ENCODE results near the gene LONP1.
"Not testable (repeated sequence)": the region's sequence is repeated elsewhere in the genome, so short reads cannot be mapped to it uniquely, and the experiment has no call there.

LONP1 gene, protein sequence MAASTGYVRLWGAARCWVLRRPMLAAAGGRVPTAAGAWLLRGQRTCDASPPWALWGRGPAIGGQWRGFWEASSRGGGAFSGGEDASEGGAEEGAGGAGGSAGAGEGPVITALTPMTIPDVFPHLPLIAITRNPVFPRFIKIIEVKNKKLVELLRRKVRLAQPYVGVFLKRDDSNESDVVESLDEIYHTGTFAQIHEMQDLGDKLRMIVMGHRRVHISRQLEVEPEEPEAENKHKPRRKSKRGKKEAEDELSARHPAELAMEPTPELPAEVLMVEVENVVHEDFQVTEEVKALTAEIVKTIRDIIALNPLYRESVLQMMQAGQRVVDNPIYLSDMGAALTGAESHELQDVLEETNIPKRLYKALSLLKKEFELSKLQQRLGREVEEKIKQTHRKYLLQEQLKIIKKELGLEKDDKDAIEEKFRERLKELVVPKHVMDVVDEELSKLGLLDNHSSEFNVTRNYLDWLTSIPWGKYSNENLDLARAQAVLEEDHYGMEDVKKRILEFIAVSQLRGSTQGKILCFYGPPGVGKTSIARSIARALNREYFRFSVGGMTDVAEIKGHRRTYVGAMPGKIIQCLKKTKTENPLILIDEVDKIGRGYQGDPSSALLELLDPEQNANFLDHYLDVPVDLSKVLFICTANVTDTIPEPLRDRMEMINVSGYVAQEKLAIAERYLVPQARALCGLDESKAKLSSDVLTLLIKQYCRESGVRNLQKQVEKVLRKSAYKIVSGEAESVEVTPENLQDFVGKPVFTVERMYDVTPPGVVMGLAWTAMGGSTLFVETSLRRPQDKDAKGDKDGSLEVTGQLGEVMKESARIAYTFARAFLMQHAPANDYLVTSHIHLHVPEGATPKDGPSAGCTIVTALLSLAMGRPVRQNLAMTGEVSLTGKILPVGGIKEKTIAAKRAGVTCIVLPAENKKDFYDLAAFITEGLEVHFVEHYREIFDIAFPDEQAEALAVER

DNA sequence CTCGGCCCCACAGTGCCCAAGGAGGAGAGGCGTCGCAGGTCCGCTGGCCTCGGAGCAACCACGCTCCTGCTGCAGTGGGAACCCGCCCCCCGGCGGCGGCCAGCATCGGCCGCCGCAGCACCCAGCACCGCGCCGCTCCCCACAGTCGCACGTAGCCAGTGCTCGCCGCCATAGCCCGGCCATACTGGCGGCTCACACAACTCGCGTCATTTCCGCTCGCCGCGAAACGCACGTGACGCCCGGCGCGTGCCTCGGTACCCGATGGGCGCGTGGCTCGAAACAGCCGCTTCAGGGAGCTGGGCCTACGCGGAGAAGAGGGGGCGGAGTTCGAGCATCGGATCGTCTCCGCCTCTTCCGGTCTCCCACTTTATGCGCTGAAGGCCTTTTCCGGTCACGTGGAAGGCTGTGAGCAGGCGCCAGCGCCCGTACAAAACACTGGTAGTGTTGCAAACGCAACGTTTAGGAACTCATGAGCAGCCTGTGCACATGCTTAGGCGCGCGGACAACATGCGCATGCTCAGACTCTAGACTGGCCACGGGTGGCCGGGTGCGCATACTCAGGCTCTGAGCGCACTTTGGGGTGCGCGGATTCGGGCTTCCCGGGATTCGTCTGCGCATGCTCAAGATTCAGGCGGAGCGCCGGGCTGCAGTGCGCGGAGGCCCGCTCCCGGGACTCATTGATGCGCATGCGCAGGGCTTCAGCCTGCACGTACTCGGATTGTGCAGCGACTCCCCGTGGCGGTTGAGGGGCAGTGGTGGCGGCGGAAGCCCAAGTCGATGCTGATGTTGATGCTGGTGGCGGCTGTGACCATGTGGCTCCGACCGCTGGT lies at the start of gene LONP1, which contains the start of gene CATSPERD:
Gene LONP1, minus strand, starts transcription at position 186 of the 830 bp plus-strand sequence. Its CDS starts 14 bp downstream, at position 172.
Gene CATSPERD, plus strand, starts transcription at position 677 of the 830 bp plus-strand sequence. Its CDS starts 101 bp downstream, at position 778.
- DNase-seq (ENCODE audit: low read depth) = peak; percentile 99

DNA sequence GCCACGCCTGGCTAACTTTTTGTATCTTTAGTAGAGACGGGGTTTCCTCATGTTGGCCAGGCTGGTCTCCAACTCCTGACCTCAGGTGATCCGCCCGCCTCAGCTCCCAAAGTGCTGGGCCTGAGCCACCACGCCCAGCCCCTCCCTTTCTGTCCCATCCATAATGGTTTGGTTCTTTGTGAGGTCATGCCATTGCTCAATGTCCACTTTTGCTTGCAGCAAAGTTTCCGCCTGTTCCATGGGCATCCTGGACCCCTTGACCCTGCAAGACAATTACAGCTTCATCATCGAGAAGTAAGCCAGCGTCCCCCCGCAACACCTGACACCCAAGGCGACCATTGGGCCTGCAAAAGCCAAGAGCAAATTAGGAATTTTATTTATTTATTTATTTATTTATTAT lies 48.0 kb upstream of the LONP1 start:
- no peak for DNase-seq (ENCODE audit: low read depth)

DNA sequence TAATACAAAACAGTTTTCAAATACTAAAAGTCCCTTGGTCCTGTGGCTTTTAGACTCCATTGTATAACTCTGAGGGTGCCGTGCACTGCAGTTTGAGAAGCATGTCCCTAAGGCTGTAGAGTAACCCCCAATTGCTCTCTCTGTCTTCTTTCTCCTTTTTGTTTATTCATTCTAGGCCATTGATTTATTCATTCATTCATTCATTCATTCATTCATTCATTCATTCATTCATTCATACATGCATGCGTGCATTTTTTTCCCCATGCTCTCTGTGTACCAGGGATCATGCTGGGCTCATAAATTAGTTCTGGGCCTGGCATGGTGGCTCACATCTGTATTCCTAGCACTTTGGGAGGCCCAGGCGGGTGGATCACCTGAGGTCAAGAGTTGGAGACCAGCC lies 45.3 kb upstream of the LONP1 start:
- DNase-seq (ENCODE audit: low read depth) = no peak

DNA sequence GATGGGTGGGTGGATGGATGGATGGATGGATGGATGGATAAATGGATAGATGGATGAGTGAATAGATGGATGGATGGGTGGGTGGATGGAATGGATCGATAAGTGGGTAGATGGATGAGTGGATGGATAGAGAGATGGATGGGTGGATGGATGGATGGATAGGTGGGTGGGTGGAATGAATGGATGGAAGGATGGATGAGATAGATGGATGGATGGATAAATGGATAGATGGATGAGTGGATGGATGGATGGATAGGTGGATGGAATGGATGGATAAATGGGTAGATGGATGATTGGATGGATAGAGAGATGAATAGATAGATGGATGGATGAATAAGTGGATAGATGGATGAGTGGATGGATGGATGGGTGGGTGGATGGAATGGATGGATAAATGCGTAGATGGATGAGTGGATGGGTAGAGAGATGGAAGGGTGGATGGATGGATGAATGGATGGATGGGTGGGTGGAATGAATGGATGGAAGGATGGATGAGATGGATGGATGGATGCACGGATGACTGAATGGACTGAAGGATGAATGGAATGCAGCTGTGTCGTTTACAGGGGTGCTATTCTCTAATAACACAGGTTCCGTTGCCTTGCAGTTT lies 42.8 kb upstream of the LONP1 start:
- no peak for DNase-seq (ENCODE audit: low read depth)

DNA sequence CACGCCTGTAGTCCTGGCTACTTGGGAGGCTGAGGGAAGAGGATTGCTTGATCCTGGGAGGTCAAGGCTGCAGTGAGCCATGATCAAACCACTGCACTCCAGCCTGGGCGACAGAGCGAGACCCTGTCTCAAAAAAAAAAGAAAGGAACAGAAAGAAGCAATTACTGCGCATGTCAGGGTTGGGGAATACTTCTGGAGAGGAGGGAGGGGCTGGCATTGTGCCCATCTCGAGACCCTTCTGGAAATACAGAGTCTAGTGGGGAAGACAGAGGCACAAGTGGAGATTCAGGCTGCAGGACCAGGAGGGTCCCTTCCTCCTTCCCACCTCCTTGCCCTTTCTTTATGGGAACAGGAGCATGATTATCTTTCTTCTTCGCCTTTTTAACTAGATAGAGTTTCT lies 33.8 kb upstream of the LONP1 start:
- DNase-seq (ENCODE audit: low read depth) = no peak

DNA sequence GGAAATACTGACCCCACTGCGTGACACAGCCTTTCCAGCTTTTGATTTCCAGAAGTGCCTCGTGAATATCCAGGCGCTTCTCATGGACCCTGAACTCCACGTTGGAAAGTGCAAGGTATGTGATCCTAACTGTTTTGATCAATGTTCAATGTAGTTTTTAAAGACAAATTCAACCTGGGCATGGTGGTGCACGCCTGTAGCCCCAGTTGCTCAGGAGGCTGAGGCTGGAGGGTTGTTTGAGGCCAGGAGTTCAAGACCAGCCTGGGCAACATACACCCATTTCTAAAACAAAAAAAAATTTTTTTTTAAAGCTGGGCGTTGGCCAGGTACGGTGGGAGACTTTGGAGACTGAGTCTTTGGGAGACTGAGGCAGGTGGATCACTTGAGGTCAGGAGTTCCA lies 31.8 kb upstream of the LONP1 start:
- DNase-seq (ENCODE audit: low read depth) = no peak

DNA sequence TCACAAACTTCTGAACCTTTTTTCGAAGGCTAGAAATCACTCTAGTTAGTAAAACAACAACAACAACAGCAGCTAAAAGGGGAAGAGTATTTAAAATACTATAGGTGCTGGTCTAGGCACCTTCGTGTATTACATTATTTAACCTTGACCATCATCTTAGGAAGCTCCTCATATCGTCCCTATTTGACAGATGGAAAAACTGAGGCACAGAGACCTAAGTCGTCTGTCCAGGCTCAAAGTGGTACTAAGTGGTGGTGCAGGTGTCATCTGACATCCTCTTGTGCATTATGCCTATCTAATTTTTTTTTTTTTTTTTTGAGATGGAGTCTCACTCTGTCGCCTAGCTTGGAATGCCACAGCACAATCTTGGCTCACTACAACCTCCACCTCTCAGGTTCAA lies 29.6 kb upstream of the LONP1 start:
- no peak for DNase-seq (ENCODE audit: low read depth)

DNA sequence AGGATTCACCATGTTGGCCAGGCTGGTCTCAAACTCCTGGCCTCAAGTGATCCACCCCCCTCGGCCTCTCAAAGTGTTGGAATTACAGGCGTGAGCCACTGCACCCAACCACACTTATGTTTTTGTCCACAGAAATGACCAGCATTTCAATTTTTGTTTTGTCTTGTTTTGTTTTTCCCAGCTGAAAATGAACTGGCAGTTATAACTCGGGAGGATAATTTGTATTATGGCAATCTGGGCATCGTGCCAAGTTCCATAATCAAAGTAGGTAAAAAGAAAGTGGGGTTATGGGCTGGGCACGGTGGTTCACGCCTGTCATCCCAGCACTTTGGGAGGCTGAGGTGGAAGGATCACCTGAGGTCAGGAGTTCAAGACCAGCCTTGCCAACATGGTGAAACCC lies 29.0 kb upstream of the LONP1 start:
- DNase-seq (ENCODE audit: low read depth) = not testable (repeated sequence)

DNA sequence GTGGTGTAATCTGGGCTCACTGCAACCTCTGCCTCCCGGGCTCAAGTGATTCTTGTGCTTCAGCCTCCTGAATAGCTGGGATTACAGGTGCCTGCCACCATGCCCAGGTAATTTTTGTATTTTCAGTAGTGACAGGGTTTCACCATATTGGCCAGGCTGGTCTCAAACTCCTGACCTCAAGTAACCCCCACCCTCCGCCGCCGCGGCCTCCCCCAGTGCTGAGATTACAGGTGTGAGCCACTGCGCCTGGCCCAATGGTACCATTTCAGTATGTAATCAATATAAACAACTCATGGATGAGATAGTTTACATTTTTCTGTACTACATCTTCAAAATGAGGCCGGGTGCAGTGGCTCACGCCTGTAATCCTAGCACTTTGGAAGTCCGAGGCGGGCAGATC lies 25.1 kb upstream of the LONP1 start:
- not testable (repeated sequence) for DNase-seq (ENCODE audit: low read depth)

DNA sequence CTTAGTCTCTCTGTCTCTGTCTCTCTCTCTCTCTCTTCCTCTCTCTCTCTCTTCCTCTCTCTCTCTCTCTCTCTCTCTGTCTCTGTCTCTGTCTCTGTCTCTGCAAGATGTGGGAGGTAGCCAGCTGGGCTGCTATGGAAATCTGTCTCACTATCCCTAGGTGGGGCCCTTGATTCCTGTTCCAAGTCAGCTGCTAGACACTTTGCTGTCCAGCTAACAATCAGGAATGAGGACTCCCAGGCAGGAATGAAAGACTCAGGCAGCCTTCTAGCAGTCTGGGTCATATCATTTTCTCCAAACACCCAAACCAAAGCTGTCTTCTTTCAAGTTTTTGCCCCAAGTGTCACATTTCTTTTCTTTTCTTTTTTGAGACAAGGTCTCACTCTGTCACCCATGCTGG lies 23.7 kb upstream of the LONP1 start:
- DNase-seq (ENCODE audit: low read depth) = no peak

DNA sequence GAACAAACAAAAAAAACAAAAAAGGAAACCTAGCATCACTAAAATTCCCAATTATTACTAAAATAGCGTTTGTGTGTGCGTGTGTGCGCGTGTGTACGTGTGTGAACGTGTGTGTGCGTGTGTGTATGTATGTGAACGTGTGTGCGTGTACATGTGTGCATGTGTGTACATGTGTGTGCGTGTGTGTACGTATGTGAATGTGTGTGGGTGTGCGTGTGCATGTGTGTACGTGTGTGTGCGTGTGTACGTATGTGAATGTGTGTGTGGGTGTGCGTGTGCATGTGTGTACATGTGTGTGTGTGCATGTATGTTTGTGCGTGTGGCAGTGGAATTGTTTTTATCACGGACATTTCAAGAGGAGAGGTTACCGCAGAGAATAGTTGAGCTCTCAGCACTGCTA lies 22.1 kb upstream of the LONP1 start:
- DNase-seq (ENCODE audit: low read depth) = no peak

DNA sequence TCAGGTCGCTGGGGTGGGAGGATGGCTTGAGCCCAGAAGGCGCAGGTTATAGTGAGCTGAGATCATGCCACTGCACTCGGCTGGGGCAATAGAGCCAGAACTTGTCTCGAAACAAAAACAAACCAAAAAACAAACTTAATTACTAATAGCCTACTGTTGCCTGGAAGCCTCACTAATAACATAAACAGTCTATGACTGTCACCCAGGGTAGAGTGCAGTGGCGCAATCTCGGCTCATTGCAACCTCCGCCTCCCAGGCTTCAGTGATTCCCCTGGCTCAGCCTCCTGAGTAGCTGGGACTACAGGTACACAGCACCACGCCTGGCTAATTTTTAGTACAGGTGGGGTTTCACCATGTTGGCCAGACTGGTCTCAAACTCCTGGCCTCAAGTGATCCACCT lies 18.5 kb upstream of the LONP1 start:
- peak; percentile 48 for DNase-seq (ENCODE audit: low read depth)

DNA sequence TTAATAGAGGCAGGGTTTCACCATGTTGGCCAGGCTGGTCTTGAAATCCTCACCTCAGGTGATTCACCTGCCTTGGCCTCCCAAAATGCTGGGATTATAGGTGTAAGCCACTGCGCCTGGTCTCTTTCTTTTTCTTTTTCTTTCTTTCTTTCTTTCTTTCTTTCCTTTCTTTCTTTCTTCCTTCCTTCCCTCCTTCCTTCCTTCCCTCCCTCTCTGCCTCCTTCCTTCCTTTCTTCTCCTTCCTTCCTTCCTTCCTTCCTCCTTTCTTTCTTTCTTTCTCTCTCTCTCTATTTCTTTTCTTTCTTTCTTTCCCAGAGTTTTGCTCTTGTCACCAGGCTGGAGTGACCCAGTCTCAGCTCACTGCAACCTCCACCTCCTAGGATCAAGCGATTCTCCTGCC lies 13.2 kb upstream of the LONP1 start:
- not testable (repeated sequence) for DNase-seq (ENCODE audit: low read depth)

DNA sequence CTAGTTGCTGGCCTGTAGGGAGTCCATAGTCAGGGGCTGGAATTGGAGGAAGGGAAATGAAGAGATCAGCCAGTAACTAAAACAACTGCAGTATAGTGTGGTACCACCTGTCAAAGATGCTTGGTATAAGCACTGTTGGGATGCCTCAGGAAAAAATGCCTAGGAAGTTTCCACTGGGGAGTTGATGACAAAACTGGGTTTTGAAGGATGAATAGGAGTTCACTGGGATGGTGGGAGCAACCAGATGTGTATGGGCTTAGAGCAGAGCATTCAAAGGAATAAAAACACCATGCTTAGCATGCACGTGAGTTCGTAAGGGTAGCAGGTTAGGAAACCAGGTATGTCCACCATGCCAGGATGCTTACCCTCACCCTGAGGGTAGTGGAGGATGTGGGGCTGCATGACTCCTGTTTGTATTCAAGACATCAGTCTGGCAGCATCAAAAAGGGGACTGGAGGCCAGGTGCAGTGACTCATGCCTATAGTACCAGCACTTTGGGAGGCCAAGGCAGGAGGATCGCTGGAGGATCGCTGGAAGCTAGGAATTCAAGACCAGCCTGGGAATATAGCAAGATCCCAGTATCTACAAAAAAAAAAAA lies 7.6 kb upstream of the LONP1 start:
- no peak for DNase-seq (ENCODE audit: low read depth)

DNA sequence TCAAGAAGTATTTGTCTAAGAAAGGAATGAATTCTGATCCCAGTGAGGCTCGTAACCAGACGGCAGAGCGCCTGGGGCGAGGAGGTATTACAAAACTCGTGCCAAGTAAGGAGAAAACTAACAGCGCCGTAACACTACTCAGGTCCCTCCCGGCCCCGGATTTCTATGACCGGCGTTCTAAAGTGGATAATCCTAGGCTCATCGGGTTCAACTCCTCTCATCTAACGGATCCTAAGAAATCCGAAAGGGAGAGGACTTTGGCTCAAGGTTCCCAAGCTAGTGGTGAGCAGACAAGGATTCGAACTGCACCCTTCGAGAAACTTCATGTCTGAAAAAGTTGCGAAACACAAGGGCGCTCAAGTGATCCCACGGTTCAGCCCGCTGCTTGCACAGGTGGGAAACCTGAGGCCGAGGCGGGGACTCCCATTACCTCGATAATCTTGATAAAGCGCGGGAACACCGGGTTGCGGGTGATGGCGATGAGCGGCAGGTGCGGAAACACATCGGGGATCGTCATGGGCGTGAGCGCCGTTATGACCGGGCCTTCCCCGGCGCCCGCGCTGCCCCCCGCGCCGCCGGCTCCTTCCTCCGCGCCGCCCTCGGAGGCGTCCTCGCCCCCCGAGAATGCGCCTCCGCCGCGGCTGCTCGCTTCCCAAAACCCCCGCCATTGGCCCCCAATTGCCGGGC lies 529 bp downstream of the LONP1 start:
- DNase-seq (ENCODE audit: low read depth) = no peak

DNA sequence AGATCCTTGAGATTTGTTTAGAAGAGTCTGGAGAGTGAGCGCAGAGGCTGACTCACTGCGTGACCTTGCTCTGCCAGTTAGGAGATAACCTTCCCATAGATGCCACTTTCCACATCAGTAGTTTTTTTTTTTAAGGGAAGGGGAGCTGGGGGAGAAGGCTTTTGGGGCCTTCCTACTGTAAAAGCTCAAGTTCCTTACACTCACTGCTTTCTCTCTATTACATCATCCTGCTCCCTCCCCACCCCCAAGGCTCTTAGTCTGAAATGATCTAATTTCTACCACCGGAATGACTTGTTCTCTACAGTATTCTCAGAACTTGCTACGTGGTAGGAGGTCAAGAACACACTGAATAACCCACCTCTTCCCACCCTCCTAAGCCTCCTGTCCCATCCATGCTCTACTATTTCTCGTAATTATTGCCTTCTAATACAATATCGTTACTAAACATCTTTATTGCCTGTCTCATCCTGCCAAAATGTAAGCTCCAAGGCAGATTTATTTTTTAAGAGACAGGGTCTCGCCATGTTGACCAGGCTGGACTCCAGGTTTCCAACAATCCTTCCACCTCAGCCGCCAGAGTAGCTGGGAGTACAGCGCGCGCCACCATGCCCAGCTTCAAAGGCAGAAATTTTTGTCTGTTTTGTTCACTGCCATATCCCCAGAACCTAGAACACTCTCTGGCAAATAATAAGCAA lies 1.2 kb downstream of the LONP1 start:
- peak; percentile 68 for DNase-seq (ENCODE audit: low read depth)

DNA sequence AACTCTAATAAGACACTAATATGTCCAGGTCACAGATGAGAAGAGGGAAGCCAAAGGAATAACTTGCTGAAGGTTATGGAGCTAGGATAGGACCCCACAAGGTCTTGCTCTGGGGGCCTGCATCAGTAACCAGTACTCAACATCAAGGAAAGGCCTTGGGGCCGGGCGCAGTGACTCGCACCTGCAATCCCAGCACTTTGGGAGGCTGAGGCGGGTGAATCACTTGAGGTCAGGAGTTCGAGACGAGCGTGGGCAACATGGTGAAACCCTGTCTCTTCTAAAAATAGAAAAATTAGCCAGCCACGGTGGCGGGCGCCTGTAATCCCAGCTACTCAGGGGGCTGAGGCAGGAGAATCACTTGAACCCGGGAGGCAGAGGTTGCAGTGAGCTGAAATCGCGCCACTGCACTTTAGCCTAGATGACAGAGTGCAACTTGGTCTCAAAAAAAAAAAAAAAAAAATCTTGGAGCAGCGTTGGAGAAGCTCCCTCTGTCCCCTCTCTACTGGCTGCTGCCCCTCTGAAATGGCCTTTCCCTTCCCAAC lies 1.8 kb downstream of the LONP1 start:
- DNase-seq (ENCODE audit: low read depth) = no peak

DNA sequence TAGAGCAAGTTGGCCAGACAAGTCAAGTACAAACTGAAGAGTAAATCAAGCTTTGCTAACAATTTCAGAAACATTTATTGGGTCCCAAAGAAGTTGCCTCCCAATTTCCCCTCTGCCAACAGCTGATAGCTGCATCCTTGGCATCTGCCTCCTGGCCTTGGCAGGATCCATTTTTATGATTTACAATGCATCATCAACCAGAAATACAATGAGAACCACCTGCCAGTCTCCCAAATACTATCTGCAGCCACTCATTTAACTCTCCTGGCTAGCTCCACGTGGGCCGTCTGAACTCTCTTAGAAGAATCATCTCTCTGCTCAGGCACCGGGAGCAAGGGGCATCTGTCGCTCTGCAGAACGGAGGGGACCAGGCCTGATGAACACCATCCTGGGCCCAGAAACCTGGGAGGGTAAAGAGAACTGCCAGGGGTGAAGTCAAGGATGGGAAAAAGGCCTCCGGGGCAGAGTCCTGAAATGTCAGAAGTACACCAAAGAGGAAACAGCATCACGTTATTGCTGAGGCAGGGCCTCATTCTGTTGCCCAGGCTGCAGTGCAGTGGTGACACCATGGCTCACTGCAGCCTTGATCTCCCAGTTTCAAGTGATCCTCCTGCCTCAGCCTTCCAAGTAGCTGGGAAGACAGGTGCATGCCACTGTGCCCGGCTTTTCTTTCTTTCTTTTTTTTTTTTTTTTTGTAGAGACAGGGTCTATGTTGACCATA lies 2.6 kb downstream of the LONP1 start:
- DNase-seq (ENCODE audit: low read depth) = no peak

DNA sequence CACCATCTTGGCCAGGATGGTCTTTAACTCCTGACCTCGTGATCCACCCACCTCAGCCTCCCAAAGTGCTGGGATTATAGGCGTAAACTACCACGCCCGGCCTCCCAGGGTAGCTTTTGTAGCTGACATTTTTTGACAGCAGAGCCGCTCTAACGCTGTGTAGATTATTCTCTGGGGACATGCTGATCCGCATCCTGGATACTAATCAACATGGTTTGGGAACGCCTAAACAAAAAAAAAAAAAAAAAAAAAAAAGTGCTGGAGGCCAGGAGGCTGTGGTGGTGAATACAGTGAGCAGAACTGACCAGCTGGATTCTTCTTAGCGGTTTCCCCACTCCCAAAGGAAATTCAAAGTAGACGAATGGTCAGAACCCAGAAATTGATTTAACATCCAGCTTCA lies 5.1 kb downstream of the LONP1 start:
- DNase-seq (ENCODE audit: low read depth) = no peak
